Uterus (tissue), 4 donors: Measurements from ENCODE around the gene TOMM40. TPM values are rescaled to one million over a fixed set of nuclear protein-coding genes. Genes with fewer than 3 reads are reported as not detected.
"Not testable (repeated sequence)": the region's sequence is repeated elsewhere in the genome, so short reads cannot be mapped to it uniquely, and the experiment has no call there.

Experiments used
- DNase-seq, 2 donors: peaks; one replicate each; pipeline ENCODE4 v3.0.0-alpha.2; 2019 to 2020
- H3K27ac ChIP-seq, 2 donors: fragments of 200-600 bp; sonication (generic); 1 replicate in 1 of 2; 2 replicates in 1 of 2; pipeline ENCODE4 v1.5.1; 2016 to 2018
- H3K27me3 ChIP-seq, 2 donors: fragments of 200-600 bp; sonication (generic); one replicate each; pipeline ENCODE4 v1.5.1; 2018 to 2019; ENCODE audit warnings: control low read depth in 1 of 2
- H3K36me3 ChIP-seq, 2 donors: fragments of 200-600 bp; sonication (generic); one replicate each; pipeline ENCODE4 v1.5.1; 2019; ENCODE audit warnings: control low read depth in 1 of 2
- H3K4me1 ChIP-seq, 2 donors: fragments of 200-600 bp; sonication (generic); one replicate each; pipeline ENCODE4 v1.5.1; 2018 to 2019; ENCODE audit warnings: control low read depth in 1 of 2
- H3K4me3 ChIP-seq, 2 donors: fragments of 200-600 bp; sonication (generic); 1 replicate in 1 of 2; 2 replicates in 1 of 2; pipeline ENCODE4 v1.5.1; 2018 to 2019; ENCODE audit warnings: mild to moderate bottlenecking in 1 of 2
- H3K9me3 ChIP-seq, 2 donors: fragments of 200-600 bp; sonication (generic); one replicate each; pipeline ENCODE4 v1.5.1; 2019; ENCODE audit warnings: control low read depth in 1 of 2
- CTCF ChIP-seq, 4 experiments: fragments of 200-600 bp in 2 of 4; fragments of 450-650 bp in 2 of 4; sonication (generic) in 2 of 4; IDR thresholded peaks; one replicate each; pipeline ENCODE4 v1.5.1; 2016 to 2019; ENCODE audit warnings: antibody characterized with exemption in 4 of 4, mild to moderate bottlenecking in 2 of 4, moderate library complexity in 1 of 4
- POLR2A ChIP-seq, 2 donors: fragments of 450-650 bp; IDR thresholded peaks; one replicate each; pipeline ENCODE4 v1.6.1; 2016; ENCODE audit warnings: antibody characterized with exemption in 2 of 2, mild to moderate bottlenecking in 1 of 2, moderate library complexity in 1 of 2
- intact Hi-C: fragments of 100-400 bp; cut with DNase I; formaldehyde crosslinking; loops from one replicate; pipeline ENCODE4 v1.15.1; 2023; ENCODE audit warnings: low total_unique reads
- total RNA-seq, 4 donors: library from RNA; depleted of rRNA in 3 of 4; stranded (reverse); fragments of >200 nt in 3 of 4; gene quantifications; one replicate each; pipeline versions ENCODE4 v1.1.0 to v1.2.4, GENCODE V29; 2014 to 2023
- donor health status: DM: yes; HTN: yes; CAD: no.

Gene TOMM40
- total RNA-seq, 4 donors from 2014 or later: 10.5 to 38.2 (median 24.1) TPM

GRCh38 chr19:44886141-44886540, 4.9 kb upstream of the TOMM40 start:
- intact Hi-C loops: no loop called here

GRCh38 chr19:44887648-44888047, 3.4 kb upstream of the TOMM40 start:
- no peaks in the 10 kb centered on the region for H3K36me3 ChIP-seq
- no peaks in the 10 kb centered on the region for H3K9me3 ChIP-seq
- H3K4me3 ChIP-seq: no peak overlapping the region
- intact Hi-C loops: no loop called here
- DNase-seq: no peak
- H3K27ac ChIP-seq: no peak overlapping the region
- no peaks in the 10 kb centered on the region for H3K27me3 ChIP-seq
- no peak for TF ChIP-seq CTCF (IDR thresholded peaks at IDR 0.05)
- TF ChIP-seq POLR2A (IDR thresholded peaks at IDR 0.05): no peak
- H3K4me1 ChIP-seq: peaks cover 4 to 14% of the 10 kb centered on the region in 2 donors

More at GRCh38 chr19:44886141-44886540, 4.9 kb upstream of the TOMM40 start:
- Histone ChIP-seq H3K4me1 (peaks cover 4 to 7% of the 10 kb centered on the region in 2 donors), H3K27me3 (no peaks in the 10 kb centered on the region), H3K36me3 (no peaks in the 10 kb centered on the region), H3K9me3 (no peaks in the 10 kb centered on the region), H3K27ac (no peak overlapping the region), H3K4me3 (no peak overlapping the region)
- TF ChIP-seq POLR2A (IDR thresholded peaks at IDR 0.05) (no peak), CTCF (IDR thresholded peaks at IDR 0.05) (no peak)
- no peak for DNase-seq

- H3K4me1 ChIP-seq: peaks cover 4 to 14% of the 10 kb centered on the region in 2 donors
- H3K4me3 ChIP-seq, DNase-seq, H3K27ac ChIP-seq, H3K9me3 ChIP-seq, H3K36me3 ChIP-seq, intact Hi-C loops, H3K27me3 ChIP-seq: not testable (repeated sequence)
These were observed 2.7 kb upstream of the TOMM40 start for GRCh38 chr19:44888335-44888734.

- H3K4me3 ChIP-seq: peak overlapping the region; percentile 50 to 59
- TF ChIP-seq CTCF (IDR thresholded peaks at IDR 0.05): no peak
- no peak for TF ChIP-seq POLR2A (IDR thresholded peaks at IDR 0.05)
- peaks cover 4 to 14% of the 10 kb centered on the region in 2 donors for H3K4me1 ChIP-seq
- peak overlapping the region in 1 of 2 donors; percentile 85 for H3K27ac ChIP-seq
- no peaks in the 10 kb centered on the region for H3K27me3 ChIP-seq
- intact Hi-C loops: no loop called here
- no peaks in the 10 kb centered on the region for H3K9me3 ChIP-seq
- DNase-seq: no peak
- H3K36me3 ChIP-seq: no peaks in the 10 kb centered on the region
These were observed 1.2 kb upstream of the TOMM40 start for GRCh38 chr19:44889830-44890365.

- Histone ChIP-seq H3K4me1 (peaks cover 4 to 14% of the 10 kb centered on the region in 2 donors), H3K27me3 (no peaks in the 10 kb centered on the region), H3K36me3 (no peaks in the 10 kb centered on the region), H3K9me3 (no peaks in the 10 kb centered on the region), H3K4me3 (peak overlapping the region; percentile 50 to 59), H3K27ac (peak overlapping the region; percentile 85 to 96)
- peak; percentile 65 to 66 for TF ChIP-seq POLR2A (IDR thresholded peaks at IDR 0.05)
- no peak for TF ChIP-seq CTCF (IDR thresholded peaks at IDR 0.05)
- intact Hi-C loops: no loop called here
- DNase-seq: peak in 1 of 2 donors; percentile 100
These were observed 563 bp upstream of the TOMM40 start for GRCh38 chr19:44890366-44891015.
